Keratinocyte (primary cell): ENCODE results near the gene RUSC2.

Source experiments
- CTCF ChIP-seq, 3 experiments: IDR thresholded peaks in 1 of 3; conservative IDR thresholded peaks in 1 of 3; optimal IDR thresholded peaks in 1 of 3; 2 replicates in 2 of 3; 3 replicates in 1 of 3; pipeline versions ENCODE3 to v1.5.1; 2011; ENCODE audit warnings: low read length in 3 of 3, mild to moderate bottlenecking in 3 of 3, moderate library complexity in 2 of 3, control low read depth in 1 of 3, inconsistent platforms in 1 of 3; ENCODE audit not compliant: insufficient read depth in 2 of 3; ENCODE audit errors: extremely low read depth in 1 of 3
- EZH2 ChIP-seq: IDR thresholded peaks from one replicate; pipeline ENCODE4 v1.6.1; 2012; ENCODE audit warnings: inconsistent platforms, mild to moderate bottlenecking, low read length, moderate library complexity

- no peak for TF ChIP-seq CTCF (optimal IDR thresholded peaks at IDR 0.05 in 1 of 3, IDR thresholded peaks at IDR 0.05 in 1 of 3, conservative IDR thresholded peaks at IDR 0.05 in 1 of 3; ENCODE audit: extremely low read depth in 1 of 3, insufficient read depth in 2 of 3, low read length in 3 of 3)
- TF ChIP-seq EZH2, result no peak
Observed at GRCh38 chr9:35511453-35511852, 21.5 kb downstream of the RUSC2 start.
